CD8-positive, alpha-beta memory T cell (primary cell): ENCODE measurements around the gene PRR3. TPM values are rescaled to one million over a fixed set of nuclear protein-coding genes. Genes with fewer than 3 reads are reported as not detected.

ENCODE experiments used
- CTCF ChIA-PET: fragments of 350-600 bp; sonication (Branson Sonifier 250); formaldehyde crosslinking; loops from one replicate; lab custom pipeline; 2021; ENCODE audit warnings: antibody characterized with exemption; lab: Charles Lee
- POLR2A ChIA-PET: fragments of 350-600 bp; sonication (Branson Sonifier 250); formaldehyde crosslinking; loops from one replicate; lab custom pipeline; 2021; ENCODE audit warnings: antibody characterized with exemption; lab: Charles Lee
- DNase-seq, 5 donors: peaks; one replicate each; pipeline versions ENCODE4 v3.0.0 to v3.0.0-alpha.2; 2020 to 2022; ENCODE audit warnings: mixed read lengths in 1 of 5
- H3K27ac ChIP-seq: one replicate; pipeline ENCODE4 v1.7.0; 2013; ENCODE audit warnings: low read depth, mild to moderate bottlenecking, low read length, moderate library complexity
- H3K27me3 ChIP-seq: 2 replicates; pipeline ENCODE4 v1.7.0; 2013; ENCODE audit warnings: low read length, mild to moderate bottlenecking; ENCODE audit not compliant: insufficient read depth, poor library complexity, severe bottlenecking
- H3K36me3 ChIP-seq: 2 replicates; pipeline ENCODE4 v1.7.0; 2013; ENCODE audit warnings: mild to moderate bottlenecking, low read length, moderate library complexity; ENCODE audit not compliant: insufficient read depth
- H3K4me1 ChIP-seq: 2 replicates; pipeline ENCODE4 v1.7.0; 2013; ENCODE audit warnings: mild to moderate bottlenecking, low read length, moderate library complexity; ENCODE audit not compliant: insufficient read depth
- H3K4me3 ChIP-seq: 2 replicates; pipeline ENCODE4 v1.7.0; 2013; ENCODE audit warnings: mild to moderate bottlenecking, low read length
- H3K9me3 ChIP-seq: 2 replicates; pipeline ENCODE4 v1.7.0; 2013; ENCODE audit warnings: mild to moderate bottlenecking, low read length
- H3K27ac Mint-ChIP-seq, 8 donors: one replicate each; pipeline ENCODE4 v1.8.0; 2020 to 2021; ENCODE audit warnings: mixed read lengths in 8 of 8, mild to moderate bottlenecking in 6 of 8, inconsistent platforms in 3 of 8, moderate library complexity in 3 of 8
- H3K27me3 Mint-ChIP-seq, 2 donors: one replicate each; pipeline ENCODE4 v1.8.0; 2020 to 2021; ENCODE audit warnings: mixed read lengths in 2 of 2, mild to moderate bottlenecking in 1 of 2, moderate library complexity in 1 of 2
- H3K36me3 Mint-ChIP-seq, 3 donors: one replicate each; pipeline ENCODE4 v1.8.0; 2020 to 2021; ENCODE audit warnings: mixed read lengths in 3 of 3, inconsistent platforms in 1 of 3, mild to moderate bottlenecking in 1 of 3
- H3K4me1 Mint-ChIP-seq, 3 donors: one replicate each; pipeline ENCODE4 v1.8.0; 2020 to 2021; ENCODE audit warnings: mixed read lengths in 3 of 3, inconsistent platforms in 1 of 3, mild to moderate bottlenecking in 1 of 3
- H3K4me3 Mint-ChIP-seq, 7 donors: one replicate each; pipeline ENCODE4 v1.8.0; 2020 to 2021; ENCODE audit warnings: mixed read lengths in 7 of 7, mild to moderate bottlenecking in 6 of 7, moderate library complexity in 4 of 7, inconsistent platforms in 2 of 7
- H3K9me3 Mint-ChIP-seq, 5 donors: one replicate each; pipeline ENCODE4 v1.8.0; 2020 to 2022; ENCODE audit warnings: mixed read lengths in 5 of 5, mild to moderate bottlenecking in 3 of 5, moderate library complexity in 2 of 5, inconsistent platforms in 1 of 5
- polyA plus RNA-seq: library from polyadenylated mRNA; unstranded; fragments of 300-500 nt; fragmentation: Illumina TruSeq; gene quantifications from one replicate; pipeline ENCODE4 v1.2.3, GENCODE V29; 2021
- total RNA-seq, 2 experiments: library from RNA; stranded (reverse); gene quantifications; one replicate each; pipeline ENCODE4 v1.2.3, GENCODE V29; 2021

The PRR3 gene
- total and polyA plus RNA-seq, 3 experiments from 2014 or later = 8.9 to 28.9 (median 28.2) TPM

- Histone ChIP-seq H3K4me1 (peaks cover 17% of the 10 kb centered on the region), H3K36me3 (peaks cover 70% of the 10 kb centered on the region), H3K9me3 (no peaks in the 10 kb centered on the region), H3K27me3 (no peaks in the 10 kb centered on the region), H3K4me3 (no peak overlapping the region), H3K27ac (no peak overlapping the region)
- Mint-ChIP-seq H3K27me3 (peaks cover 0 to 4% of the 10 kb centered on the region in 2 donors), H3K27ac (peak overlapping the region in 4 of 8 donors; percentile 50 to 64 (median 64)), H3K4me1 (peaks cover 27 to 38% (median 35%) of the 10 kb centered on the region in 3 donors), H3K9me3 (no peaks in the 10 kb centered on the region), H3K36me3 (peaks cover 34 to 90% (median 38%) of the 10 kb centered on the region in 3 donors), H3K4me3 (no peak overlapping the region)
- CTCF ChIA-PET = interaction anchor here (1.2 kb wide), 1 partner anchor 120 kb away, joined by 5 read pairs; no protein-coding TSS in a partner anchor
- no peak for DNase-seq
- POLR2A ChIA-PET = interaction anchor here (2.3 kb wide), 1 partner anchor 9 kb away, joined by 10 read pairs; no protein-coding TSS in a partner anchor
Observed at GRCh38 chr6:30603961-30604360, 46.9 kb downstream of the PRR3 start.

GRCh38 chr6:30610065-30610464 is 53.0 kb downstream of the PRR3 start:
- H3K27me3 Mint-ChIP-seq = peaks cover 0 to 4% of the 10 kb centered on the region in 2 donors
- ChIA-PET CTCF (interaction anchor here (1.0 to 1.9 kb wide), 6 partner anchors 12 to 128 kb away, joined by 3 to 7 read pairs (median 4); no protein-coding TSS in a partner anchor), POLR2A (interaction anchor here (0.6 to 2.0 kb wide), 4 partner anchors 11 to 107 kb away, joined by 3 to 5 read pairs (median 4); partner anchors contain the start of gene MDC1)
- peaks cover 21 to 81% (median 22%) of the 10 kb centered on the region in 3 donors for H3K36me3 Mint-ChIP-seq
- H3K27ac ChIP-seq = no peak overlapping the region
- H3K4me1 ChIP-seq = peaks cover 66% of the 10 kb centered on the region
- H3K4me3 Mint-ChIP-seq = no peak overlapping the region
- H3K27ac Mint-ChIP-seq = peak overlapping the region; percentile 62 to 100 (median 88)
- H3K9me3 Mint-ChIP-seq = peaks cover 0 to 2% (median 0%) of the 10 kb centered on the region in 5 donors
- no peak for DNase-seq
- H3K4me3 ChIP-seq = no peak overlapping the region
- peaks cover 55 to 79% (median 70%) of the 10 kb centered on the region in 3 donors for H3K4me1 Mint-ChIP-seq
- peaks cover 41% of the 10 kb centered on the region for H3K36me3 ChIP-seq
- no peaks in the 10 kb centered on the region for H3K9me3 ChIP-seq
- H3K27me3 ChIP-seq = no peaks in the 10 kb centered on the region

- H3K36me3 ChIP-seq = peaks cover 39% of the 10 kb centered on the region
- peaks cover 0 to 2% (median 0%) of the 10 kb centered on the region in 5 donors for H3K9me3 Mint-ChIP-seq
- no peak for DNase-seq
- H3K27ac ChIP-seq = no peak overlapping the region
- CTCF ChIA-PET = interaction anchor here (0.7 to 4.3 kb wide), 8 partner anchors 13 to 127 kb away, joined by 3 to 40 read pairs (median 6); no protein-coding TSS in a partner anchor
- POLR2A ChIA-PET = interaction anchor here (0.6 to 2.0 kb wide), 5 partner anchors 14 to 280 kb away, joined by 3 to 5 read pairs (median 4); partner anchors contain the start of gene MDC1
- peak overlapping the region in 1 of 7 donors; percentile 32 for H3K4me3 Mint-ChIP-seq
- H3K4me1 ChIP-seq = peaks cover 62% of the 10 kb centered on the region
- no peaks in the 10 kb centered on the region for H3K9me3 ChIP-seq
- H3K27me3 Mint-ChIP-seq = peaks cover 0 to 10% of the 10 kb centered on the region in 2 donors
- H3K27me3 ChIP-seq = no peaks in the 10 kb centered on the region
- peaks cover 53 to 76% (median 70%) of the 10 kb centered on the region in 3 donors for H3K4me1 Mint-ChIP-seq
- peaks cover 17 to 83% (median 25%) of the 10 kb centered on the region in 3 donors for H3K36me3 Mint-ChIP-seq
- peak overlapping the region; percentile 23 to 100 (median 82) for H3K27ac Mint-ChIP-seq
- H3K4me3 ChIP-seq = no peak overlapping the region
Observed at GRCh38 chr6:30611150-30611855, 54.2 kb downstream of the PRR3 start.

GRCh38 chr6:30611856-30612194 is 54.7 kb downstream of the PRR3 start:
- peaks cover 0 to 2% (median 0%) of the 10 kb centered on the region in 5 donors for H3K9me3 Mint-ChIP-seq

GRCh38 chr6:30612213-30612612 is 55.1 kb downstream of the PRR3 start:
- Mint-ChIP-seq H3K4me1 (peaks cover 52 to 72% (median 69%) of the 10 kb centered on the region in 3 donors), H3K27ac (peak overlapping the region in 7 of 8 donors; percentile 23 to 100 (median 84)), H3K36me3 (peaks cover 21 to 82% (median 30%) of the 10 kb centered on the region in 3 donors), H3K9me3 (peaks cover 0 to 4% (median 2%) of the 10 kb centered on the region in 5 donors), H3K4me3 (peak overlapping the region in 1 of 7 donors; percentile 26), H3K27me3 (peaks cover 0 to 17% of the 10 kb centered on the region in 2 donors)
- no peak for DNase-seq
- POLR2A ChIA-PET = interaction anchor here (0.6 to 4.2 kb wide), 4 partner anchors 8 to 107 kb away, joined by 3 to 32 read pairs (median 9); partner anchors contain the start of genes GNL1 and PRR3
- no peaks in the 10 kb centered on the region for H3K9me3 ChIP-seq
- no peak overlapping the region for H3K4me3 ChIP-seq
- H3K4me1 ChIP-seq = peaks cover 60% of the 10 kb centered on the region
- no peak overlapping the region for H3K27ac ChIP-seq
- CTCF ChIA-PET = interaction anchor here (1.2 to 4.3 kb wide), 7 partner anchors 14 to 159 kb away, joined by 3 to 40 read pairs (median 4); partner anchors contain the start of gene DHX16
- H3K36me3 ChIP-seq = peaks cover 38% of the 10 kb centered on the region
- no peaks in the 10 kb centered on the region for H3K27me3 ChIP-seq

More at GRCh38 chr6:30611856-30612194, 54.7 kb downstream of the PRR3 start:
- Mint-ChIP-seq H3K4me3 (peak overlapping the region in 1 of 7 donors; percentile 26), H3K27me3 (peaks cover 0 to 13% of the 10 kb centered on the region in 2 donors), H3K36me3 (peaks cover 18 to 83% (median 26%) of the 10 kb centered on the region in 3 donors), H3K4me1 (peaks cover 51 to 73% (median 70%) of the 10 kb centered on the region in 3 donors), H3K27ac (peak overlapping the region; percentile 23 to 100 (median 82))
- Histone ChIP-seq H3K9me3 (no peaks in the 10 kb centered on the region), H3K27ac (no peak overlapping the region), H3K4me1 (peaks cover 60% of the 10 kb centered on the region), H3K4me3 (no peak overlapping the region), H3K36me3 (peaks cover 39% of the 10 kb centered on the region), H3K27me3 (no peaks in the 10 kb centered on the region)
- POLR2A ChIA-PET = interaction anchor here (1.1 kb wide), 1 partner anchor 107 kb away, joined by 3 read pairs; no protein-coding TSS in a partner anchor
- CTCF ChIA-PET = interaction anchor here (1.6 to 4.3 kb wide), 2 partner anchors 13 to 67 kb away, joined by 6 to 40 read pairs; no protein-coding TSS in a partner anchor
- no peak for DNase-seq

GRCh38 chr6:30612687-30613248 is 55.7 kb downstream of the PRR3 start:
- Histone ChIP-seq H3K9me3 (no peaks in the 10 kb centered on the region), H3K4me3 (no peak overlapping the region), H3K27me3 (no peaks in the 10 kb centered on the region), H3K36me3 (peaks cover 38% of the 10 kb centered on the region), H3K27ac (no peak overlapping the region), H3K4me1 (peaks cover 60% of the 10 kb centered on the region)
- Mint-ChIP-seq H3K27ac (peak overlapping the region; percentile 68 to 100 (median 100)), H3K9me3 (peaks cover 0 to 4% (median 2%) of the 10 kb centered on the region in 5 donors), H3K4me3 (no peak overlapping the region), H3K36me3 (peaks cover 17 to 79% (median 26%) of the 10 kb centered on the region in 3 donors), H3K4me1 (peaks cover 49 to 66% (median 66%) of the 10 kb centered on the region in 3 donors), H3K27me3 (peaks cover 0 to 21% of the 10 kb centered on the region in 2 donors)
- DNase-seq = no peak
- POLR2A ChIA-PET = interaction anchor here (0.6 to 4.2 kb wide), 9 partner anchors 8 to 108 kb away, joined by 3 to 32 read pairs (median 3); partner anchors contain the start of genes ABCF1, GNL1 and PRR3
- CTCF ChIA-PET = interaction anchor here (0.9 to 4.3 kb wide), 12 partner anchors 11 to 159 kb away, joined by 3 to 40 read pairs (median 3); partner anchors contain the start of genes ATAT1 and DHX16
